ENCODE results near the gene SMARCD3.

Gene SMARCD3

DNA sequence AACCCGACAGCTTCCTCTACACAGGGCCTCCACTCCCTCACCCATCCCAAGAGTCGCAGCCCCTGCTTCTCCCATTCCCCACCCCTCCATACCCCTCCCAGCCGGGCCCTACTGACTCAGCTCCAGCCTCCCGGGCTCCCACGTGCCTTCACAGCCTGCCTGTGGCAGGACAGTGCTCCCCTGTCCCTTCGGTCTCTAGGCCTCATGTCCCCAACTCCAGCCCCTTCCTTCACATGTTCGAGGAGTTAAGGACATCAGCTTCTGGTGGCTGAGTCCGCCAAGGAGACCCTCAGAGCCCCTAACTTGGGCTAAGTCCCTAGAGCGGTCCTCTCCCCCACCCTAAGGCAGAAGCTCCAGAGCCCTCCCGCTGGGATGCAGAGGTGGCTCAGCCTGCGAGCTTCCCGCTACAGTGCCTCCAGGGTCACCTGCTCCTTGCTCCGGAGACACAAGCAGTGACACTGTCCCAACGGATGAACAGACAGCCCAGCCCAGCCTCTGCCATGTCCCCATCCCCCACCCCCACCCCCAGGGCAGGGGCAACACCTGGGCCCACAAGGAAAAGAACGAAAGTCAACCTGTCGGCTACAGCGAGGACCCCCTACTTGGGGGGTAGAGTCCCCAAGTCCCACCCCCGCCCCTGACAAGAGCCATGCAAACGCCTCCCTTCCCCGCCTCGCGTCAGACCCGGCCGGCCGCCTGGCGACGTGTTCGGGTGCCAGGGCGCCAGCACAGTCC, 716 bp downstream of the SMARCD3 start:
- no peak for ATAC-seq
- Mint-ChIP-seq H3K27me3 (peaks cover 47% of the 10 kb centered on the region), H3K4me3 (peak overlapping the region; percentile 75), H3K36me3 (ENCODE audit: low read depth) (no peaks in the 10 kb centered on the region), H3K9me3 (no peaks in the 10 kb centered on the region), H3K27ac (no peak overlapping the region), H3K4me1 (peaks cover 53% of the 10 kb centered on the region)
- DNase-seq = no peak

DNA sequence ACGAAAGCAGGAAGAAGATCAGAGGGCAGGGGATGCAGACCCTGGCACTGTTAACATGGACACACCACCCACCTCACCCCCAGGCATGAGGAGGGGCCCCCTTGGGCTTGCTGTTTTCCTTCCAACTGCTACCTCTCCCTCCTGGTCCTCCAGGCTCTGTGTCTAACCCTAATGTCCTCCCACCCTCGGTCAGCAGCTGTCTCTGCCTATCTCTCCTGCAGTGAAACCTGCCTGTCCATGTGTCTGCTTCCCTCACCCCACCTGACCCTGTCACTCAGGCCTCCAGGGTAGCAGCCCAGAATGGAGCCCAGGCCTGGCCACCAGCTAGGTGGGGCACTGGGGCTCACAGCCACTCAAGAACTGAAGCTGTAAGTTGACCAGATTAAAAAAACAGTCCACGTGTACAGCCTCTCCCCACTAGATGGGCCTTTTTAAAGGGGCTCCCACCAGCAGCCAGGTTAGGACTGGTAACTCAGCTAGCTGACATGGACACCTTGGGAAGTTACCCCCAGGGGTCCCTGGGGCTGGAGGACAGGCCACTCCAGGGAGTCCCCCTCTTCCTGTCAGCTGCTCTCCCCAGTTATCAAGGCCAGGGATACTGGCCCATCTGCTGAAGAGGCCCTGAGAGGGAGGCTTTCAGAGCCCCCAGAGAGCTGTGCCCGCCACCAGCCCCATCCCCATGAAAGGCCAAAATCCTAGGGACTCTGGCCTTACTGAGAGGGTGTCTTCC, 1.5 kb downstream of the SMARCD3 start:
- Mint-ChIP-seq H3K27ac (no peak overlapping the region), H3K4me1 (peaks cover 50% of the 10 kb centered on the region), H3K27me3 (peaks cover 41% of the 10 kb centered on the region), H3K9me3 (no peaks in the 10 kb centered on the region), H3K36me3 (ENCODE audit: low read depth) (no peaks in the 10 kb centered on the region), H3K4me3 (no peak overlapping the region)
- ATAC-seq = no peak
- no peak for DNase-seq

DNA sequence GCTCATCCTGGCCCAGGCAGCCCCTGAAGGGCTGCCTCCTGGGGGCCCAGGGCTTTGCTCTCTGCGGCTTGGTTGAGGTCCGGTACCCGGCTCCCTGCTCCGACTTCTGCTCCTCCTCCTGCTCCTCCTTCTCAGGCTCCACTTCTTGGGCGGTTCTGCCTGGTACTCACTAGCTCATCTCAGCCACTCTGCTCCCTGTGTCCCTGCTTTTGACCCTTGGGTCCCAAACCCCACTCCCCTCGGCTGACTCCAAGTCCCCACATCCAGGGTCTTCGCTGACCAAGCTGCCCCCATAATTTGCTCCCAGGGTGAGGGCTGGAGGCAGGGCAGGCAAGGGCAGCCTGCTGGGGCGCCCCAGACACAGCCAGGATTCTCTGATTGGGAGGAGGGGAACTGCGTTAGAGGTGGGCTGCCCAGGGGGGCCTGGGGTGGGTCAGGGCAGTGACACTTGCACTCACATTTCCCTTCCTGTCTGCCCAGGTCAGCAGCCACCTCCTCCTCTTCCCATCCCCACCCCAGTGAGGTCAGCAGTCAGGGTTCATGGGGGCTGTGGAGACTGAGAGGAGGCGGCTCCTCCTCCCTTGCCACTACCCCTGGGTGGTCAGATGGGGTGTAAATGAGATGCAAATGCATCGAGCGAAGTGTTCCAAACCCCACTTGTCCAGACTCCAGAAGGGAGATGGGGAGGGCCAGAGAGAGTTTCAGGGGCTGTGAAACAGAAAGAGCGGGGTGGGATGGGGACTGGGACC, 2.2 kb downstream of the SMARCD3 start:
- ATAC-seq (no peak), DNase-seq (no peak)
- Mint-ChIP-seq H3K9me3 (no peaks in the 10 kb centered on the region), H3K4me3 (no peak overlapping the region), H3K4me1 (peaks cover 50% of the 10 kb centered on the region), H3K27me3 (peaks cover 41% of the 10 kb centered on the region), H3K36me3 (ENCODE audit: low read depth) (no peaks in the 10 kb centered on the region), H3K27ac (no peak overlapping the region)

DNA sequence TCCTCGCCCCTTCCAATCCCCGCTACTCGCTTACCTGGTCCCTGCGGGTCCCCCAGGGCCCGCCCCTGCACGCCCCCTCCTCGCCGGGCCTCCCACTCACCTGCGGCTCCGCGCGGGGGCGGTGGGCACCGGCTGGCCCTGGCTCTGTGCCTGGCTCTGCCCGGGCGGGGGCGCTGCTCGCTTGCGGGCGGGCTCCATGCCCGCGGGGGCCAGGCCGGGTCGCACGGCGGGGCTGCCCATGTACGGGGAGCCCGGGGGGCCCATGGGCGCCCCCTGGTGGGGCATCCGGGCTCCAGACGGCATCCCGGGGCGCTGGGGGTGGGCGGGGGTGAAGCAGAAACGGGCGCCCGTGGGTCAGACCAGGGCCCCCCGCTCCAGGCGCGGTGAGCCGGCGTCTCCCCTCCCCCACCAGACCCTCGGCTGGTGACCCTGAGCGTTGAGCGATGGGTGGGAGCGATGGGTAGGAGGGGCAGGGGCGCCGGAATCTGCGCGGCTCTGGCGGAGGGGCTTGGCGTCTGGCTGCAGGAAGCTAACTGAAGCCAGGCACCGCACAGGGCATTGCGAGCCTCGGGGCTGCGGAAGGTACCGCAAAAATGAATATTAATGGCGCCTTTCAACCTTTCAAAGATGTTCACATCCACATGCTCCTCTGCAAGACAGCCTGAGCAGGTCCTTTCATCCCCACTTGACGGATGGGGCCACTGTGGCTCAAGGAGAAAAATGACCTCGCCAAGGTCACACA, 3.0 kb downstream of the SMARCD3 start:
- peak; percentile 73 for DNase-seq
- no peaks in the 10 kb centered on the region for H3K36me3 Mint-ChIP-seq (ENCODE audit: low read depth)
- no peak overlapping the region for H3K27ac Mint-ChIP-seq

DNA sequence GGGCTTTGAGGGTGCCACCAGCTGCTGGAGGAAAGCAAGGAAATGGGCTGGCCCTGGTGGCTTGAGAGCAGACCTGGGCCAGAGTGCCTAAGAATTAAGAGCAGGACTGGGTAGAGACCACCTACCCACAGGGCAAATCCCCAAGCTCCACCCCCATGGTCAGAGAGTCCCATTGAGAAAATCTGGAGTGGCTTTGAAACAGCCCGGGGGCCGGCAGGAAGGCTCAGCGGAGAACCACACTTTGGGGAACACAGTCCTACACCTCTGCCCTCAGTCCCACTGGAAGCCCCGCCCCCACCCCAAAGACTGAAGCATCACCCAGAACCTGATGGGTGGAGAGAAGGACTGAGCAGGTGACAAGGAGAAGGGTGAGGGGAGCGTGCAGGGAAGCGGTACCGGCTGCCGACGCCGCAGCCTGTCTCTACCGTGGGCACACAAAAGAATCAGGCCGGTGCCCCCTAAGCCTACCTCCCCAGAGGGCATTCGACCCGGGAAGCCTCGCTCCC, 3.6 kb downstream of the SMARCD3 start:
- Mint-ChIP-seq H3K36me3 (ENCODE audit: low read depth) (no peaks in the 10 kb centered on the region), H3K4me1 (peaks cover 38% of the 10 kb centered on the region)

More for the DNA sequence above, 3.0 kb downstream of the SMARCD3 start:
- H3K27me3 Mint-ChIP-seq = peaks cover 33% of the 10 kb centered on the region
- H3K4me1 Mint-ChIP-seq = peaks cover 43% of the 10 kb centered on the region
- peak overlapping the region; percentile 26 for H3K4me3 Mint-ChIP-seq
- peak; percentile 64 for ATAC-seq
- H3K9me3 Mint-ChIP-seq = no peaks in the 10 kb centered on the region

DNA sequence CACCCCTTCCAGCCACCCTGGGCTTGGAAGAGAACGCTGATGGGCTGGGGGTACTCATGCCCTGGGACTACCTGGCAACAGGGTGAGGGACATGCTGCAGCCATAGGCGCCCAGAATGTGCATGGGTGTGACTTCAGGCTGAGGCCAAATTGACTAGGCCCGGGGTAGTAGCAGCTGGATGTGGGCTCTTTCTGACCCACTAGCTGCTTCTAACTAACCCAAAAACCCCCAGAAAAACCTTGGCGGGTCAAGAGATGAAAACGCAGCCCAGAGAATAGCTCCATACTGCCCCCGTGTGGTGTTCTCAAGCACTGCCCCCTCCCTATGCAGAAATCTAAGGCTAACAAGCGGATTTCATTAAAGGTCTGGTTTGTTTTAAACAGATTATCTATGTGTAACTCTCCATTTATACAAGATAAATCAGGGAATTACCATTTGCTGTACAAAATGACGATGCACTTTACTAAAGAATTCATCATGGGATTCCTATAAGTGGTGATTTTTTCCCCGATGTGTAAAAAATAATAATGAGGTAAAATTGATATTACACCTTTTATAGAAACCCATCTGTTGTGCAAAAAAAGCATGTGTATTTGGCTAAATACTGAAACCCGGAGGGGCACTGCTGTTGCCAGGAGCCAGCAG, 4.2 kb downstream of the SMARCD3 start:
- H3K27ac Mint-ChIP-seq = no peak overlapping the region
- H3K9me3 Mint-ChIP-seq = no peaks in the 10 kb centered on the region
- ATAC-seq (no peak), DNase-seq (peak; percentile 77)
- peaks cover 37% of the 10 kb centered on the region for H3K4me1 Mint-ChIP-seq
- H3K4me3 Mint-ChIP-seq = peak overlapping the region; percentile 41
- peaks cover 24% of the 10 kb centered on the region for H3K27me3 Mint-ChIP-seq
- no peaks in the 10 kb centered on the region for H3K36me3 Mint-ChIP-seq (ENCODE audit: low read depth)

More for the DNA sequence above, 3.6 kb downstream of the SMARCD3 start:
- Mint-ChIP-seq H3K9me3 (no peaks in the 10 kb centered on the region), H3K4me3 (peak overlapping the region; percentile 26), H3K27ac (no peak overlapping the region), H3K27me3 (peaks cover 28% of the 10 kb centered on the region)
- DNase-seq (no peak), ATAC-seq (no peak)

DNA sequence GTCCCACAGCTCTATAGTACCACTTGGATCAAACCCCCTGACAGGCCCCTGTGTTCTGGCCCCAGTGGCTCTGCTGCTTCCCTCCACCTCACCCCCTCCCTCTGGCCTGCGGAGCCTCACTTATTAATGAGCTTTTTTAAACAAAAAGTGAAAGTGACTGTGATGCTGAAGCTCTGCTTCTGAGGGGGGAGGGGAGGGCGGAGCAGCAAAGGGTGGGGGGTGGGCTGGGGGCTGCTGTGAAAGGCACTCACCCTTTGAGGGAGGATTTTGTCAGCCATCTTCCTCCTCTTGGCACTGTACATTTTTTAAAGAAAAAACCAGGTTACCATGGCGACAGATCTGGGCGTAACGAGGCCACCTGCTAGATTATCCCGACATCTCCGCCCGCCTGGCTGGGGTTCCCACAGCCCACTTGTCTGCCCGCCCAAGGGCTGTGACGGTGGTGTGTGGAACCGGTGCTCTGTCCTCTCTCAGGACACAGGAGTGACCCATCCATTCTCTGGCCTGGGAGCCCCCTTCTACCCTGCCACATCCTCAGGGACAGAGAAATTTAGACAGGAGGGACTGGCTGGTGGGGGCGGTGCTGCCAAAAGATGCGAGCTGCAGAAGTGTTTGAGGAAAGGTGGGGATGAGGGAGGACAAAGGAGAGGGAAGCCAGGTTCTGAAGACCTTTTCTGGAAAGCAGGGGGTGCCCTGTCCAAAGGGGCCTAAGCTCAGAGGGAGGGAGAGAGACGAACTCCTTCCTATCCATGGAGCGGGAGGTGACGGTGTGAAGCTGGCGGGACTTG, 4.9 kb downstream of the SMARCD3 start:
- H3K36me3 Mint-ChIP-seq (ENCODE audit: low read depth) = no peaks in the 10 kb centered on the region
- H3K27me3 Mint-ChIP-seq = peaks cover 22% of the 10 kb centered on the region
- DNase-seq (peak; percentile 31), ATAC-seq (no peak)
- peaks cover 35% of the 10 kb centered on the region for H3K4me1 Mint-ChIP-seq
- peak overlapping the region; percentile 41 for H3K4me3 Mint-ChIP-seq
- no peak overlapping the region for H3K27ac Mint-ChIP-seq
- H3K9me3 Mint-ChIP-seq = no peaks in the 10 kb centered on the region

DNA sequence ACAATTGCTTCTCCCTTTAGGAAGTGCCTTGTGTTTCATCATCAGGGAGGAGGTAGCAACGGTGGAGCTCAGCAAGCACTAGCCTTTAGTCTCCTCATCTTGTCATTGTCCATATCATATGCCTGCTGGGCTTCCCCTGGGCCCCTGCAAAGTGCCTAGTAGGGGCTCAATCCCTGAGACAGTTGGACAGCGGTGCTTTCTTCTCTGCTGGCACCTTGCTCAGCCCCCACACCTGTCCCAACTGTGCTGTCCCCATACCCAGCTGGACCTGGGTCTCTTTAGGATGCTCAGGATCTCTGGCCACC, 5.5 kb downstream of the SMARCD3 start:
- DNase-seq (no peak), ATAC-seq (no peak)
- no peak overlapping the region for H3K27ac Mint-ChIP-seq
- no peaks in the 10 kb centered on the region for H3K36me3 Mint-ChIP-seq (ENCODE audit: low read depth)
- no peaks in the 10 kb centered on the region for H3K9me3 Mint-ChIP-seq
- peaks cover 32% of the 10 kb centered on the region for H3K4me1 Mint-ChIP-seq
- peaks cover 19% of the 10 kb centered on the region for H3K27me3 Mint-ChIP-seq
- peak overlapping the region; percentile 41 for H3K4me3 Mint-ChIP-seq

DNA sequence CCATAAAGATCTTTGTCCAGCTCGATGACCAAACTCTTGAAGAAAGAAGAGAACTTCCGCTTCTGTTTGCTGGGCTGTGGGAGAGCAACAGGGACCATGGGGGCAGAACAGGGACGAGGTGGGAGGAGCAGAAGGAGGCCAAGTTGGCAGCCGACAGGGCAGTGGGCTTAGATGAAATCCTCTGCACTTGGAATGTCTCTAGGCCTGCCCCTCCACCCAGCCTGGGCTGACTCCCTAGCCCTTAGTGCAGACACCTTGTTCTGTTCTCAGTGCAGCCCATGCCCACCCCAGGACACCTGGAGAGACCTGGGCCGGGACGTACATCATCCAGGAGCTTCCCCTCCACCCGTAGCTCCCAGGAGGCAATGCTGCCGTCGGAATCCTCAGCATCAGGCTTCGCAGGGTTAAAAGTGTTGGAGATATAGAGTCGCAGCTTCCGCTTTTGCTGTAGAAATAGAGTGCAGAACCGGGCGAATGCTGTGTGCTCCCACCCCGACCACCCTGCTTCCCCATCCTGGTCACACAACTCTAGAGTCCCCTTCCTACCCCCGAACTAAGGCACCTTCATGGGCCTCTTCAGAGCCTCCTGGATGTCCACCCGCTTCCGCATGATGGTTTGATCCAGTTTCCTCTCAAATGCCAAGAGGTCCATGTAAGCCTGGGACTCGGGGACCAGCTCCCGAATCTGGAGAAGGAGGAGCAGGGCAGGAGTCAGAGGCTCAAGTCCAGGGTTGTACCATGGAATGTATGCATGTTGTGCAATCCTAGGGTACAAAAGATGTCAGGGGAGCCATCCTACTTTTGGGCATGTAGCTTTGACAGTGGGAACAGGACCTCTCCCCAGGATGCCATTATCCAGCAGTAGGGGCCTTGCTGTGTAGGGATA, 6.1 kb downstream of the SMARCD3 start:
- ATAC-seq (no peak), DNase-seq (no peak)
- H3K4me3 Mint-ChIP-seq = no peak overlapping the region
- H3K27me3 Mint-ChIP-seq = peaks cover 13% of the 10 kb centered on the region
- H3K9me3 Mint-ChIP-seq = no peaks in the 10 kb centered on the region
- H3K27ac Mint-ChIP-seq = no peak overlapping the region
- no peaks in the 10 kb centered on the region for H3K36me3 Mint-ChIP-seq (ENCODE audit: low read depth)
- peaks cover 28% of the 10 kb centered on the region for H3K4me1 Mint-ChIP-seq

DNA sequence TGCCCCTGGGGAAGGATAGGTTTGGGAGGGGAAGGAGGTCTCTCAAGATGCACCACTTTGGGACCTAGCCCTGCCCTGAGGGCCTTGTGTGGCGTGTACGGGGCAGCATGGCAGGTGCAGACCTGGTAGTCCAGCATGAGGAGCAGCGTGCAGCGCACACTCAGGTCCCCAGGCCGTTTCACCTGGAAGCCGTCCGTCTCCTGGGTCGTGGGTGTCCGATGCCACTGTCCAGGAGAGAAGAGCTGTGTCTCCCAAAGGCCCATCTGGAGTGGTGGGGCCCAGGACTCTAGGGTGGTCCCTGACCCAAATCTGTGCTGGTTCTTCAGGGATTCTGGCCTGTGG, 6.8 kb downstream of the SMARCD3 start:
- peaks cover 10% of the 10 kb centered on the region for H3K27me3 Mint-ChIP-seq
- ATAC-seq (no peak), DNase-seq (no peak)
- peaks cover 3% of the 10 kb centered on the region for H3K36me3 Mint-ChIP-seq (ENCODE audit: low read depth)
- H3K9me3 Mint-ChIP-seq = no peaks in the 10 kb centered on the region
- H3K4me3 Mint-ChIP-seq = no peak overlapping the region
- no peak overlapping the region for H3K27ac Mint-ChIP-seq
- H3K4me1 Mint-ChIP-seq = peaks cover 28% of the 10 kb centered on the region

DNA sequence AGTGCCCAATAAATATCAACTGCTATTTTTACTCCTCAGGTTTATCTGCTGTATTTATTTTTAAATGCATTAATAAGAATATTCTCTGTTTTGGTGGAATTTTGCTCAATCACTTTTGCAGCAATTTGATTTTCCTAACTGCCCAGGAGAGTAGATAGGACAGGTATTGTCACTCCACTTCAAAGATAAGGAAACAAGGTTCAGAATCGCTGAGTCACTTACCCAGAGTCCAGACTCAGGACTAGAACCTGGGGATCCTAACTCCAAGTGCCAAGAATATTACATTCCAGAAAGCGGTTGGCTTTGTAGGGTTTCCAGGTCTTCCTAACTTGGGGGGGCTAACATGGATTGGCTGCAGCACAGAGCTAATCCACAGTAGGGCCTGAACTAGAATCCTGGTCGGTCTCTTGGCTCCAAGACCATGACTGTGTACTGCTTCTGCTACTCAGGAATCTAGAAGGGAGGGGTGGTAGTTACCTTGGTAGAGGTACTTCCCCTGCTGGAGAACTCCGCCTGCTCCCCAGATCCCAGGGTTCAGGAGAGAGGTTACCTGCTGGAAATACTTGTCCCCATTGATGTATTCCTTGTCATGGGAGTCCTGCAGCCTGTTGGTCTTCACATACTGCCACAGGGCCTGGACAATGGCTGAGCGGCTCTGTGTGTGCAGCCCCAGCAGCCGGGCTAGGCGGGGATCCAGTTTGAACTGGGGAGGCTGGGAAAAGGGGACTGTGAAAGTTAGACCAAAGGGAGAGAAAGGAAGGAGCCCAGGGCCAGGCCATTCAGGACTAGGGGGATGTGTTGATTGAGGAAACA, 7.3 kb downstream of the SMARCD3 start:
- Mint-ChIP-seq H3K27me3 (peaks cover 5% of the 10 kb centered on the region), H3K27ac (no peak overlapping the region), H3K9me3 (no peaks in the 10 kb centered on the region), H3K36me3 (ENCODE audit: low read depth) (peaks cover 8% of the 10 kb centered on the region), H3K4me3 (no peak overlapping the region), H3K4me1 (peaks cover 27% of the 10 kb centered on the region)
- DNase-seq (no peak), ATAC-seq (no peak)

DNA sequence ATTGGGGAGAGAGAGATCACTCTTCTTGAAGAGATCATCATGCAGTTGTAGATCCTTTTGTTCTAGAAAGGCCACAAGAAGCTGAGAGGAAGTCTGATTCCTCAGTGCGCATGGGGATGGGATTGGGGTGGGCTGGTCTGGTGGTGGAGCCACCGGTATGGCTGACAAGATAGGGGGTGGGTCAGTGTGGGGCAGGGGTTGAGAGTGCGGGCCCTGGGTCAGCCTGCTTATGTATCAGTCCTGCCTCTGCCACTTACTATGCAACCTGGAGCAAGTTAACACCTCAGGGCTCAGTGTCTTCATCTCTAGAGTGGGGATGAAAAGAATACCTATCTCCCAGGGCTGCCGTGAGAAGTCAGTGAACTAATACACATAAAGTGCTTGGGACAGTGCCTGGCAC, 8.0 kb downstream of the SMARCD3 start:
- H3K4me1 Mint-ChIP-seq = peaks cover 23% of the 10 kb centered on the region
- H3K27me3 Mint-ChIP-seq = no peaks in the 10 kb centered on the region
- ATAC-seq = no peak
- H3K4me3 Mint-ChIP-seq = no peak overlapping the region
- H3K9me3 Mint-ChIP-seq = no peaks in the 10 kb centered on the region
- DNase-seq = no peak
- H3K36me3 Mint-ChIP-seq (ENCODE audit: low read depth) = peaks cover 9% of the 10 kb centered on the region
- no peak overlapping the region for H3K27ac Mint-ChIP-seq

Data from activated naive CD8-positive, alpha-beta T cell treated with anti-CD3 and anti-CD28 coated beads, Interleukin-2, amount 50 U/mL, for 24 hours (primary cell).